A673 (cell line): ENCODE results near the gene SMYD3. TPM values are rescaled to one million over a fixed set of nuclear protein-coding genes. Genes with fewer than 3 reads are reported as not detected.

Experiments
- BruUV-seq: library from RNA; stranded (reverse); fragments of 400-500 nt; replicated peaks from 2 replicates; lab custom pipeline; 2021; lab: Mats Ljungman, UMichigan
- CTCF ChIA-PET: fragments of 300-600 bp; sonication (Branson Sonifier 250); formaldehyde crosslinking; loops from one replicate; lab custom pipeline; 2022; ENCODE audit warnings: antibody characterized with exemption; lab: Charles Lee
- POLR2A ChIA-PET: fragments of 300-600 bp; sonication (Branson Sonifier 250); formaldehyde crosslinking; loops from one replicate; lab custom pipeline; 2022; ENCODE audit warnings: antibody characterized with exemption; ENCODE audit not compliant: low non-redundant PET; lab: Charles Lee
- DNase-seq: peaks from one replicate; pipeline ENCODE4 v3.0.0-alpha.2; 2015; ENCODE audit warnings: low spot score
- H3K27ac ChIP-seq: fragments of 200-600 bp; sonication (generic); 2 replicates; pipeline ENCODE4 v1.5.1; 2016; ENCODE audit warnings: mixed run types, low read depth, mild to moderate bottlenecking, mixed read lengths, antibody characterized with exemption, low read length; ENCODE audit not compliant: poor library complexity, severe bottlenecking
- H3K27me3 ChIP-seq: fragments of 200-600 bp; sonication (generic); replicated peaks from 2 replicates; pipeline ENCODE4 v1.6.1; 2017; ENCODE audit warnings: mixed run types, low read depth, mild to moderate bottlenecking, mixed read lengths, antibody characterized with exemption, low read length; ENCODE audit not compliant: insufficient read depth, poor library complexity
- H3K36me3 ChIP-seq: fragments of 200-600 bp; sonication (generic); 2 replicates; pipeline ENCODE4 v1.6.1; 2016; ENCODE audit warnings: mixed run types, mild to moderate bottlenecking, mixed read lengths, antibody characterized with exemption, low read length; ENCODE audit not compliant: insufficient read depth, poor library complexity, severe bottlenecking
- H3K4me1 ChIP-seq: fragments of 200-600 bp; sonication (generic); 2 replicates; pipeline ENCODE4 v1.6.1; 2017; ENCODE audit warnings: mixed run types, mild to moderate bottlenecking, mixed read lengths, antibody characterized with exemption, low read length; ENCODE audit not compliant: insufficient read depth, poor library complexity, severe bottlenecking
- H3K4me3 ChIP-seq: fragments of 200-600 bp; sonication (generic); 2 replicates; pipeline ENCODE4 v1.5.1; 2016; ENCODE audit warnings: low read depth, mixed run types, mild to moderate bottlenecking, mixed read lengths, low read length; ENCODE audit not compliant: poor library complexity, severe bottlenecking
- H3K9me3 ChIP-seq: fragments of 200-600 bp; sonication (generic); 2 replicates; pipeline ENCODE4 v1.6.1; 2016; ENCODE audit warnings: mixed run types, low read depth, mild to moderate bottlenecking, mixed read lengths, antibody characterized with exemption, low read length; ENCODE audit not compliant: poor library complexity, severe bottlenecking
- CTCF ChIP-seq: fragments of 300-800, 200-600 bp; sonication (generic); conservative IDR thresholded peaks from 2 replicates; pipeline ENCODE4 v1.5.1; 2017; ENCODE audit warnings: low read depth, mild to moderate bottlenecking, antibody characterized with exemption, low read length, moderate library complexity, mixed read lengths
- EZH2 ChIP-seq: fragments of 200-600 bp; sonication (generic); IDR thresholded peaks from 2 replicates; pipeline ENCODE4 v1.6.1; 2017; ENCODE audit warnings: borderline replicate concordance, low read depth, mild to moderate bottlenecking, mixed read lengths, antibody characterized with exemption, low read length; ENCODE audit not compliant: poor library complexity, severe bottlenecking
- intact Hi-C: fragments of 100-400 bp; cut with micrococcal nuclease; formaldehyde crosslinking; loops from one replicate; pipeline ENCODE4 v1.10.0; 2022; ENCODE audit not compliant: unreplicated experiment
- total RNA-seq: library from RNA; stranded (reverse); gene quantifications from 2 replicates; pipeline ENCODE4 v1.2.3, GENCODE V29; 2021

SMYD3 gene
- total RNA-seq, 1 experiment from 2014 or later = 29.0 TPM

- H3K9me3 ChIP-seq = no peaks in the 10 kb centered on the region
- H3K4me3 ChIP-seq = no peak overlapping the region
- no peak for DNase-seq
- TF ChIP-seq CTCF = no peak
- no peak for TF ChIP-seq EZH2
- no TSS peak for BruUV-seq
- H3K4me1 ChIP-seq = no peaks in the 10 kb centered on the region
- ChIA-PET CTCF (no interaction called here), POLR2A (no interaction called here)
- no peak overlapping the region for H3K27ac ChIP-seq
- H3K36me3 ChIP-seq = no peaks in the 10 kb centered on the region
- no peaks in the 10 kb centered on the region for H3K27me3 ChIP-seq
- intact Hi-C loops = no loop called here
Measured at GRCh38 chr1:245765230-245766000, 741.7 kb downstream of the SMYD3 start.

GRCh38 chr1:245763873-245764331, 743.2 kb downstream of the SMYD3 start:
- BruUV-seq = no TSS peak
- no peak overlapping the region for H3K4me3 ChIP-seq
- ChIA-PET POLR2A (no interaction called here), CTCF (no interaction called here)
- H3K36me3 ChIP-seq = no peaks in the 10 kb centered on the region
- H3K4me1 ChIP-seq = no peaks in the 10 kb centered on the region
- H3K9me3 ChIP-seq = no peaks in the 10 kb centered on the region
- no peak overlapping the region for H3K27ac ChIP-seq
- no peaks in the 10 kb centered on the region for H3K27me3 ChIP-seq
- DNase-seq = no peak
- intact Hi-C loops = no loop called here
- no peak for TF ChIP-seq EZH2

- Histone ChIP-seq H3K27ac (no peak overlapping the region), H3K4me1 (no peaks in the 10 kb centered on the region), H3K27me3 (no peaks in the 10 kb centered on the region), H3K36me3 (no peaks in the 10 kb centered on the region), H3K9me3 (no peaks in the 10 kb centered on the region), H3K4me3 (no peak overlapping the region)
- intact Hi-C loops = no loop called here
- ChIA-PET CTCF (no interaction called here), POLR2A (no interaction called here)
- no peak for DNase-seq
- BruUV-seq = no TSS peak
- TF ChIP-seq EZH2 = no peak
- no peak for TF ChIP-seq CTCF
Measured at GRCh38 chr1:245762396-245762910, 744.6 kb downstream of the SMYD3 start.

- no TSS peak for BruUV-seq
- TF ChIP-seq EZH2 (no peak), CTCF (no peak)
- Histone ChIP-seq H3K4me1 (no peaks in the 10 kb centered on the region), H3K27ac (no peak overlapping the region), H3K9me3 (no peaks in the 10 kb centered on the region), H3K4me3 (no peak overlapping the region), H3K36me3 (no peaks in the 10 kb centered on the region), H3K27me3 (no peaks in the 10 kb centered on the region)
- ChIA-PET POLR2A (no interaction called here), CTCF (no interaction called here)
- intact Hi-C loops = no loop called here
- no peak for DNase-seq
Measured at GRCh38 chr1:245760301-245760700, 746.8 kb downstream of the SMYD3 start.
